K562 (cell line): ENCODE measurements around the gene PIP4K2C. TPM values are rescaled to one million over a fixed set of nuclear protein-coding genes. Genes with fewer than 3 reads are reported as not detected.

Experiments used
- polyA plus RNA-seq, 8 experiments: library from polyadenylated mRNA; depleted of rRNA in 4 of 8; stranded (reverse) in 5 of 8; unstranded in 3 of 8; fragments of >200 nt; fragmentation: Nextera tagmentation in 2 of 8; fragmentation: Illumina TruSeq in 1 of 8; extraction: Ambion mirVana in 2 of 8; extraction: Trizol in 1 of 8; gene quantifications; 2 replicates each; pipeline versions ENCODE4 v1.2.1 to v1.2.3, GENCODE V29; 2011 to 2014; ENCODE audit warnings: inconsistent platforms in 1 of 8, missing spikeins in 1 of 8
- total RNA-seq, 7 experiments: library from RNA; depleted of rRNA in 6 of 7; stranded (reverse); fragments of >200 nt in 6 of 7; fragmentation: Illumina TruSeq in 2 of 7; extraction: Trizol in 2 of 7; gene quantifications; 2 replicates each; pipeline versions ENCODE4 v1.2.1 to v1.2.3, GENCODE V29; 2011 to 2021; ENCODE audit warnings: low replicate concordance in 1 of 7
- TF ChIP-seq, protein P1 (sequence below): fragments of 450-650 bp; IDR thresholded peaks from 2 replicates; pipeline ENCODE4 v1.6.1; 2016; ENCODE audit warnings: low read depth
- TF ChIP-seq, protein P2 (sequence below): fragments of 450-650 bp; formaldehyde crosslinking; IDR thresholded peaks from 2 replicates; pipeline ENCODE4 v1.4.0; 2020; ENCODE audit warnings: mild to moderate bottlenecking, mixed read lengths
- TF ChIP-seq, protein P3 (sequence below): sonication (generic); formaldehyde crosslinking; IDR thresholded peaks from 2 replicates; pipeline ENCODE4 v1.8.1; 2023; ENCODE audit warnings: mild to moderate bottlenecking, missing genetic modification reagents, moderate library complexity

Gene PIP4K2C
- total and polyA plus RNA-seq, 9 of the 15 experiments (the other 6 are each of a cell fraction or from before 2014, with no cell fraction given), result 9.0 to 41.4 (median 18.3) TPM

DNA sequence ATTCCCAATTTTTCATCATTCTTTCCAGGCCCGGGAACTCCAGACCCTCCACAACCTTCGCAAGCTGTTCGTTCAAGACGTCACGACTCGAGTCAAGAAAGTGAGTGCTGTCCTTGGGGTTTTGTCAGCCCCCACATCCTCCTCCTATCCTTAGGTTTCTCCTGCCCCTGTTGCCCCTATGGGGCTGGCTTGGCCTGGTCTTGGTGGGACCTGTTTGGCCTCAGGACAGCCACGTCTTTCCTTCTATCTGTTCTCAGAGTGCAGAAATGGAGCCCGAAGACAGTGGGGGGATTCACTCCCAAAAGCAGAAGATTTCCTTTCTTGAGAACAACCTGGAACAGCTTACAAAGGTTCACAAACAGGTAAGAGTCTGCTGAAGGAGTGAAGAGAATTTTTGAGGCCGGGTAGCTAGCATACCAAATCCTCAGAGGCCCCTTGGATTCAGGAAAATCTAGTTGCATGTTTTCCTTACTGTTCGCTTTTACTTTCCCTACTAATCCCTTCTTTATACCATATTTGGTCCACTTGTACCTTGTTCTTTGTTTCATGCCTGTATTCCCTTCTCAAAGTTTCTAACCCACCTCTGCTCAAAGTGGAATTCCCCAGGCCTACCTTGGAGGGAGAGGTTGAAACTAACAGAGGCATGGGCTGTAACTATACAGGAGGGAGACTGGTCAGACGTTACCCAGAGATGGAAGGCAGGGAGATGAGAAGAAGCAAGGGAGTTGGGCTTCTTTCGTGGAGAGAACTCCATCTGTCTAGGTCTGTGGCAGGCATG, 12.8 kb upstream of the PIP4K2C start (continued):
- TF ChIP-seq, protein P1, sequence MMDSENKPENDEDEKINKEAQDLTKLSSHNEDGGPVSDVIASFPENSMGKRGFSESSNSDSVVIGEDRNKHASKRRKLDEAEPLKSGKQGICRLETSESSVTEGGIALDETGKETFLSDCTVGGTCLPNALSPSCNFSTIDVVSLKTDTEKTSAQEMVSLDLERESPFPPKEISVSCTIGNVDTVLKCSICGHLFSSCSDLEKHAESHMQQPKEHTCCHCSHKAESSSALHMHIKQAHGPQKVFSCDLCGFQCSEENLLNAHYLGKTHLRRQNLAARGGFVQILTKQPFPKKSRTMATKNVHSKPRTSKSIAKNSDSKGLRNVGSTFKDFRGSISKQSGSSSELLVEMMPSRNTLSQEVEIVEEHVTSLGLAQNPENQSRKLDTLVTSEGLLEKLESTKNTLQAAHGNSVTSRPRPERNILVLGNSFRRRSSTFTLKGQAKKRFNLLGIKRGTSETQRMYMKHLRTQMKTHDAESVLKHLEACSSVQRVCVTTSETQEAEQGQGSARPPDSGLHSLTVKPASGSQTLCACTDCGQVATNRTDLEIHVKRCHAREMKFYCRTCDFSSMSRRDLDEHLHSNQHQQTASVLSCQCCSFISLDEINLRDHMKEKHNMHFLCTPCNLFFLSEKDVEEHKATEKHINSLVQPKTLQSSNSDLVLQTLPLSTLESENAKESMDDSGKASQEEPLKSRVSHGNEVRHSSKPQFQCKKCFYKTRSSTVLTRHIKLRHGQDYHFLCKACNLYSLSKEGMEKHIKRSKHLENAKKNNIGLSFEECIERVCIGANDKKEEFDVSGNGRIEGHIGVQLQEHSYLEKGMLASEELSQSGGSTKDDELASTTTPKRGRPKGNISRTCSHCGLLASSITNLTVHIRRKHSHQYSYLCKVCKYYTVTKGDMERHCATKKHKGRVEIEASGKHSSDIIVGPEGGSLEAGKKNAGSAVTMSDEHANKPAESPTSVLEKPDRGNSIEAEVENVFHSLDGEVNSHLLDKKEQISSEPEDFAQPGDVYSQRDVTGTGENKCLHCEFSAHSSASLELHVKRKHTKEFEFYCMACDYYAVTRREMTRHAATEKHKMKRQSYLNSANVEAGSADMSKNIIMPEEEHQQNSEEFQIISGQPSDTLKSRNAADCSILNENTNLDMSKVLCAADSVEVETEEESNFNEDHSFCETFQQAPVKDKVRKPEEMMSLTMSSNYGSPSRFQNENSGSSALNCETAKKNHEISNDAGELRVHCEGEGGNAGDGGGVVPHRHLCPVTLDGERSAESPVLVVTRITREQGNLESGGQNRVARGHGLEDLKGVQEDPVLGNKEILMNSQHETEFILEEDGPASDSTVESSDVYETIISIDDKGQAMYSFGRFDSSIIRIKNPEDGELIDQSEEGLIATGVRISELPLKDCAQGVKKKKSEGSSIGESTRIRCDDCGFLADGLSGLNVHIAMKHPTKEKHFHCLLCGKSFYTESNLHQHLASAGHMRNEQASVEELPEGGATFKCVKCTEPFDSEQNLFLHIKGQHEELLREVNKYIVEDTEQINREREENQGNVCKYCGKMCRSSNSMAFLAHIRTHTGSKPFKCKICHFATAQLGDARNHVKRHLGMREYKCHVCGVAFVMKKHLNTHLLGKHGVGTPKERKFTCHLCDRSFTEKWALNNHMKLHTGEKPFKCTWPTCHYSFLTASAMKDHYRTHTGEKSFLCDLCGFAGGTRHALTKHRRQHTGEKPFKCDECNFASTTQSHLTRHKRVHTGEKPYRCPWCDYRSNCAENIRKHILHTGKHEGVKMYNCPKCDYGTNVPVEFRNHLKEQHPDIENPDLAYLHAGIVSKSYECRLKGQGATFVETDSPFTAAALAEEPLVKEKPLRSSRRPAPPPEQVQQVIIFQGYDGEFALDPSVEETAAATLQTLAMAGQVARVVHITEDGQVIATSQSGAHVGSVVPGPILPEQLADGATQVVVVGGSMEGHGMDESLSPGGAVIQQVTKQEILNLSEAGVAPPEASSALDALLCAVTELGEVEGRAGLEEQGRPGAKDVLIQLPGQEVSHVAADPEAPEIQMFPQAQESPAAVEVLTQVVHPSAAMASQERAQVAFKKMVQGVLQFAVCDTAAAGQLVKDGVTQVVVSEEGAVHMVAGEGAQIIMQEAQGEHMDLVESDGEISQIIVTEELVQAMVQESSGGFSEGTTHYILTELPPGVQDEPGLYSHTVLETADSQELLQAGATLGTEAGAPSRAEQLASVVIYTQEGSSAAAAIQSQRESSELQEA, result no peak
- TF ChIP-seq, protein P2, sequence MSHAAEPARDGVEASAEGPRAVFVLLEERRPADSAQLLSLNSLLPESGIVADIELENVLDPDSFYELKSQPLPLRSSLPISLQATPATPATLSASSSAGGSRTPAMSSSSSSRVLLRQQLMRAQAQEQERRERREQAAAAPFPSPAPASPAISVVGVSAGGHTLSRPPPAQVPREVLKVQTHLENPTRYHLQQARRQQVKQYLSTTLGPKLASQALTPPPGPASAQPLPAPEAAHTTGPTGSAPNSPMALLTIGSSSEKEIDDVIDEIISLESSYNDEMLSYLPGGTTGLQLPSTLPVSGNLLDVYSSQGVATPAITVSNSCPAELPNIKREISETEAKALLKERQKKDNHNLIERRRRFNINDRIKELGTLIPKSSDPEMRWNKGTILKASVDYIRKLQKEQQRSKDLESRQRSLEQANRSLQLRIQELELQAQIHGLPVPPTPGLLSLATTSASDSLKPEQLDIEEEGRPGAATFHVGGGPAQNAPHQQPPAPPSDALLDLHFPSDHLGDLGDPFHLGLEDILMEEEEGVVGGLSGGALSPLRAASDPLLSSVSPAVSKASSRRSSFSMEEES (CRISPR knock-in tag), result no peak
- TF ChIP-seq, protein P3, sequence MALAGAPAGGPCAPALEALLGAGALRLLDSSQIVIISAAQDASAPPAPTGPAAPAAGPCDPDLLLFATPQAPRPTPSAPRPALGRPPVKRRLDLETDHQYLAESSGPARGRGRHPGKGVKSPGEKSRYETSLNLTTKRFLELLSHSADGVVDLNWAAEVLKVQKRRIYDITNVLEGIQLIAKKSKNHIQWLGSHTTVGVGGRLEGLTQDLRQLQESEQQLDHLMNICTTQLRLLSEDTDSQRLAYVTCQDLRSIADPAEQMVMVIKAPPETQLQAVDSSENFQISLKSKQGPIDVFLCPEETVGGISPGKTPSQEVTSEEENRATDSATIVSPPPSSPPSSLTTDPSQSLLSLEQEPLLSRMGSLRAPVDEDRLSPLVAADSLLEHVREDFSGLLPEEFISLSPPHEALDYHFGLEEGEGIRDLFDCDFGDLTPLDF, result no peak
